AG04450 (cell line): ENCODE data around the gene COPS3. TPM values are rescaled to one million over a fixed set of nuclear protein-coding genes. Genes with fewer than 3 reads are reported as not detected.

Experiments
- CTCF ChIA-PET: fragments of 300-600, 350-600 bp; formaldehyde crosslinking; extraction: SDS; loops from one replicate; lab custom pipeline; 2022; ENCODE audit warnings: antibody characterized with exemption, inconsistent platforms; lab: Charles Lee
- POLR2A ChIA-PET: fragments of 350-600 bp; formaldehyde crosslinking; extraction: SDS; loops from one replicate; lab custom pipeline; 2021; ENCODE audit warnings: antibody characterized with exemption, inconsistent platforms; lab: Yijun Ruan, JAX
- DNase-seq: peaks from one replicate; pipeline ENCODE4 v3.0.0-alpha.2; 2011; ENCODE audit warnings: low read depth, low spot score
- H3K27ac ChIP-seq: one replicate; pipeline ENCODE4 v1.5.1; 2012; ENCODE audit warnings: low read depth, low read length, control low read depth
- H3K27me3 ChIP-seq: one replicate; pipeline ENCODE4 v1.6.0; 2012; ENCODE audit warnings: low read length; ENCODE audit not compliant: control insufficient read depth, insufficient read depth
- H3K4me3 ChIP-seq: 2 replicates; pipeline ENCODE4 v1.5.1; 2011; ENCODE audit warnings: mild to moderate bottlenecking, low read depth, low read length, control low read depth
- H3K9me3 ChIP-seq: 2 replicates; pipeline ENCODE4 v1.5.1; 2012; ENCODE audit warnings: low read length; ENCODE audit not compliant: control insufficient read depth, insufficient read depth
- polyA plus RNA-seq: library from polyadenylated mRNA; depleted of rRNA; stranded (reverse); fragments of >200 nt; gene quantifications from 2 replicates; pipeline ENCODE4 v1.2.3, GENCODE V29; 2011
- TF ChIP-seq, protein P1 (sequence below): IDR thresholded peaks from 2 replicates; pipeline ENCODE4 v1.5.1; 2011; ENCODE audit warnings: low read depth, low read length, control low read depth, inconsistent platforms

COPS3 gene
- polyA plus RNA-seq, 1 experiment = 91.2 TPM

- DNase-seq = no peak
- ChIA-PET POLR2A (interaction anchor here (0.5 kb wide), 1 partner anchor 9 kb away, joined by 5 read pairs; no protein-coding TSS in a partner anchor), CTCF (no interaction called here)
- H3K4me3 ChIP-seq = no peak overlapping the region
- H3K27ac ChIP-seq = no peak overlapping the region
- TF ChIP-seq, protein P1, sequence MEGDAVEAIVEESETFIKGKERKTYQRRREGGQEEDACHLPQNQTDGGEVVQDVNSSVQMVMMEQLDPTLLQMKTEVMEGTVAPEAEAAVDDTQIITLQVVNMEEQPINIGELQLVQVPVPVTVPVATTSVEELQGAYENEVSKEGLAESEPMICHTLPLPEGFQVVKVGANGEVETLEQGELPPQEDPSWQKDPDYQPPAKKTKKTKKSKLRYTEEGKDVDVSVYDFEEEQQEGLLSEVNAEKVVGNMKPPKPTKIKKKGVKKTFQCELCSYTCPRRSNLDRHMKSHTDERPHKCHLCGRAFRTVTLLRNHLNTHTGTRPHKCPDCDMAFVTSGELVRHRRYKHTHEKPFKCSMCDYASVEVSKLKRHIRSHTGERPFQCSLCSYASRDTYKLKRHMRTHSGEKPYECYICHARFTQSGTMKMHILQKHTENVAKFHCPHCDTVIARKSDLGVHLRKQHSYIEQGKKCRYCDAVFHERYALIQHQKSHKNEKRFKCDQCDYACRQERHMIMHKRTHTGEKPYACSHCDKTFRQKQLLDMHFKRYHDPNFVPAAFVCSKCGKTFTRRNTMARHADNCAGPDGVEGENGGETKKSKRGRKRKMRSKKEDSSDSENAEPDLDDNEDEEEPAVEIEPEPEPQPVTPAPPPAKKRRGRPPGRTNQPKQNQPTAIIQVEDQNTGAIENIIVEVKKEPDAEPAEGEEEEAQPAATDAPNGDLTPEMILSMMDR = no peak
- no peaks in the 10 kb centered on the region for H3K9me3 ChIP-seq
- H3K27me3 ChIP-seq = no peaks in the 10 kb centered on the region
These were observed 27.0 kb downstream of the COPS3 start for GRCh38 chr17:17254036-17254435.

GRCh38 chr17:17253406-17253805 lies 27.6 kb downstream of the COPS3 start:
- Histone ChIP-seq H3K9me3 (no peaks in the 10 kb centered on the region), H3K27ac (no peak overlapping the region), H3K27me3 (no peaks in the 10 kb centered on the region), H3K4me3 (no peak overlapping the region)
- no peak for DNase-seq
- TF ChIP-seq, protein P1 = no peak
- CTCF ChIA-PET = no interaction called here
- POLR2A ChIA-PET = interaction anchor here (0.5 to 0.6 kb wide), 2 partner anchors 9 to 14 kb away, joined by 4 to 5 read pairs; no protein-coding TSS in a partner anchor

DNA sequence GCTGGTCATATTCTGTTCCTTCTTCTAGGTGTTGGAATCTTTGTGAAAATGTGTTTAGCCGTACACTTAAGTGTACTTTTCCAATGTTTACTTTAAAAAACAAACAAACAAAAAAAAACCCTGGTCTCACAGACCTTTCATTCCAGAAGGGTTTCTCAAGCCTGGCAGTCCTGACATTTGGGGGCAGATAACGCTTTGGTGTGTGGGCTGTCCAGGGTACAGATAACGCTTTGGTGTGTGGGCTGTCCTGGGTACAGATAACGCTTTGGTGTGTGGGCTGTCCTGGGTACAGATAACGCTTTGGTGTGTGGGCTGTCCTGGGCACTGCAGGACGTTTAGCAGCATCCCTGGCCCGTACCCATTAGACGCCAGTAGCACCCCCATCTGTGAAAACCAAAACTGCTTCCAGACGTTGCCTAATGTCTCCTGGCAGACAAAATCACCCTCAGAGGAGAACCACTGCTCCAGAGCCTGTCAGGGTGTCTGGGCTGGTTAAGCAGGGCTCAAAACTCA lies 28.8 kb downstream of the COPS3 start:
- no peak for DNase-seq
- POLR2A ChIA-PET = no interaction called here
- H3K27me3 ChIP-seq = no peaks in the 10 kb centered on the region
- no peaks in the 10 kb centered on the region for H3K9me3 ChIP-seq
- TF ChIP-seq, protein P1 = no peak
- H3K27ac ChIP-seq = no peak overlapping the region
- H3K4me3 ChIP-seq = no peak overlapping the region
- CTCF ChIA-PET = no interaction called here

GRCh38 chr17:17246879-17247278 lies 34.2 kb downstream of the COPS3 start:
- POLR2A ChIA-PET = interaction anchor here (1.0 kb wide), 1 partner anchor 102 kb away, joined by 4 read pairs; no protein-coding TSS in a partner anchor
- H3K4me3 ChIP-seq = no peak overlapping the region
- CTCF ChIA-PET = interaction anchor here (1.0 kb wide), 1 partner anchor 246 kb away, joined by 3 read pairs; no protein-coding TSS in a partner anchor
- H3K27ac ChIP-seq = no peak overlapping the region
- no peaks in the 10 kb centered on the region for H3K27me3 ChIP-seq
- TF ChIP-seq, protein P1 = no peak
- no peaks in the 10 kb centered on the region for H3K9me3 ChIP-seq
- DNase-seq = no peak

DNA sequence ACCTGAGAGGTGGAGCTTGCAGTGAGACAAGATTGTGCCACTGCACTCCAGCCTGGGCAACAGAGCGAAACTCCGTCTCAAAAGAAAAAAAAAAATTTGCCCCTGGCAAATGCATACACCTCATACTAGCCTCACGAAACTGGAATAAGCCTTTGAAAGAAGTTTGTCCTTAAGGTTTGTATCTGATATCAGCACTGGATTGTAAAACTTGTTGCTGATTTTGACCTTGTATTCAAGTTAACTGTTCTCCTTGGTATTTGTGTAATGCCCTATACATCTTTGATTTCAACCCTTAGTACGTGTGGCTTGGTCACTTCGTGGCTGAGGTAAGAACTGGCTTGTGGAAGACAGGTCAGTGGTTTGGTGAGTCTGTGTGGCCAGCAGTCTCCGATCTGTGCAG lies 37.9 kb downstream of the COPS3 start:
- no peaks in the 10 kb centered on the region for H3K9me3 ChIP-seq
- no peak overlapping the region for H3K27ac ChIP-seq
- TF ChIP-seq, protein P1 = no peak
- ChIA-PET CTCF (no interaction called here), POLR2A (interaction anchor here (0.7 kb wide), 2 partner anchors 52 to 107 kb away, joined by 3 to 5 read pairs; no protein-coding TSS in a partner anchor)
- H3K4me3 ChIP-seq = no peak overlapping the region
- H3K27me3 ChIP-seq = no peaks in the 10 kb centered on the region
- DNase-seq = no peak
